GM19239 (cell line): ENCODE data around the gene PGM5.
A peak's percentile ranks its signal among the peaks of the same experiment; 100 is the strongest.
"Not testable (repeated sequence)": the region's sequence is repeated elsewhere in the genome, so short reads cannot be mapped to it uniquely, and the experiment has no call there.

Source experiments
- DNase-seq: peaks from one replicate; pipeline ENCODE4 v3.0.0; 2011; ENCODE audit warnings: low spot score; ENCODE audit not compliant: insufficient read length
- FAIRE-seq: peaks from 2 replicates; lab custom pipeline; 2011; peaks lifted over from hg19 to GRCh38; lab: Jason Lieb, UNC

PGM5 gene

GRCh38 chr9:68366933-68367547 is 10.6 kb downstream of the PGM5 start:
- FAIRE-seq, DNase-seq: not testable (repeated sequence)

DNA sequence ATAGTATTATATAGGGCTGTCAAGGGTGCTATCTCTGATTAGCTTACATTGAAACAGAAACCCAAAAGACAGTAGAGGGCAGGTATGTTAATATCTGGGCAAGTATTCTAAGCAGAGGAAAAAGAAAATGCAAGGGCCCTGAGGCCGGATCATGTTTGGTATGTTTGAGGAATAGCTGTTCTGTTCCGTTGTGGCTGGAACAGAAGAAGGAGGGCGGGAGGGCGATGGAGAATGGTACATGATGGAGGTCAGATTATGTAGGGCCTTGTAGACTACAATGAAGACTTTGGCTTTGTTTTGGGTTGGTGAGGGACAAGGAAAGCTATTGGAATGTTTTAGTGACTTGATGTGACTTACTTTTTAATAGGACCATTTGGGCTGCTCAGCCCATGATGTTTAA is 19.4 kb downstream of the PGM5 start:
- FAIRE-seq, DNase-seq: not testable (repeated sequence)

DNA sequence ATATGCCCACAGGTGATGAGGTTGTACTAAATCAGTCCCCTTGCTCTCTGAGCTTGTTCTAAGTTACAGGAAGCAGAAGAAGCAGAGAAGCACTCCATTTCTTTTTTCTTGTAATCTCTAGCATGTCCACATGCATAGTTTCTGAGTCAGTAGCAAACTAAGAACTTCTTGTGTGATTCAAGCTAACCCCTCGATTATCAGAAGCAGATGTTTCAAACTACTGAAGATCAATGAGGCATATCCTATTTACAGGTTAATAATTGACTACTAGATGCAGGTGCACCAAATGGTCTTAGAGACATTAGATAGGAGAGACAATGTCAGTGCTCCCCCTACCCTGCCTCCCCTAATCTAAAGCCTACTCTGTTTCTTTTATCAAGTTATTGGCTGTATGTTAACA is 21.3 kb downstream of the PGM5 start:
- not testable (repeated sequence) for DNase-seq, FAIRE-seq

DNA sequence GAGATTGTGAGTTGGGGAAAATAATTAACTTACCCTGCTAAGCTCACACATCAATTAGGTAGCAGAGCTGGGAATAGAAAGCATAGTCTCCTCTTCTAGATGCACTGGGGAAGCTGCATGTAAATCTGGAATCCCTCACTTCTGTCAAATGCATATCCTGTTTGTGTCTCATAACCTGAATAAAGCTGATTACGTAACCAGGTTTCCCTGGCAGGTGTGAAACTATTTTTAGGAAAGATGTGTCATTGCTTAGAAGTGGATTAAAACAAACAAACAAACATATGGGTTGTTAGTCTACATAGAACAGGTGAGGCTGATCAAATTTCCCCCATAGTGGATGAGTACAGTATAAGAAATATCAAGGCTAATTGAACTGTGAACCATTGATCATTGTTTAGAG is 27.5 kb downstream of the PGM5 start:
- DNase-seq, FAIRE-seq: not testable (repeated sequence)

DNA sequence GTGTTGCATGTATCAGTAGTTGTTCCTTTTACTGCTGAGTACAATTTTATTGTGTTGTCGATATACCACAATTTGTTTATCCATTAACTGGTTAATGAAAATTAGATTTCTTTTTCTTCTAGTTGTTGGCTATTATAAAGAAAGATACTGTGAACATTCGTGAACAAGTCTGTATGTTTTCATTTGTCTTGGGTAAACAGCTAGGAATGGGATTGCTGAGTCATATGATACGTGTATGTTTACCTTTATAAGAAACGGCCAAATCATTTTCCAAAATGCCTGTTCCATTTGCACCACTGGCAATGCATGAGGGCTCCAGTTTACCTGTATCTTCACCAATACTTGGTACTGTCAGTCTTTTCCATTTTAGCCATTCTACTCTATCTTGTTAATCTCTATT is 33.1 kb downstream of the PGM5 start:
- FAIRE-seq, DNase-seq: not testable (repeated sequence)

GRCh38 chr9:68390737-68391136 is 34.3 kb downstream of the PGM5 start:
- DNase-seq, FAIRE-seq: not testable (repeated sequence)

DNA sequence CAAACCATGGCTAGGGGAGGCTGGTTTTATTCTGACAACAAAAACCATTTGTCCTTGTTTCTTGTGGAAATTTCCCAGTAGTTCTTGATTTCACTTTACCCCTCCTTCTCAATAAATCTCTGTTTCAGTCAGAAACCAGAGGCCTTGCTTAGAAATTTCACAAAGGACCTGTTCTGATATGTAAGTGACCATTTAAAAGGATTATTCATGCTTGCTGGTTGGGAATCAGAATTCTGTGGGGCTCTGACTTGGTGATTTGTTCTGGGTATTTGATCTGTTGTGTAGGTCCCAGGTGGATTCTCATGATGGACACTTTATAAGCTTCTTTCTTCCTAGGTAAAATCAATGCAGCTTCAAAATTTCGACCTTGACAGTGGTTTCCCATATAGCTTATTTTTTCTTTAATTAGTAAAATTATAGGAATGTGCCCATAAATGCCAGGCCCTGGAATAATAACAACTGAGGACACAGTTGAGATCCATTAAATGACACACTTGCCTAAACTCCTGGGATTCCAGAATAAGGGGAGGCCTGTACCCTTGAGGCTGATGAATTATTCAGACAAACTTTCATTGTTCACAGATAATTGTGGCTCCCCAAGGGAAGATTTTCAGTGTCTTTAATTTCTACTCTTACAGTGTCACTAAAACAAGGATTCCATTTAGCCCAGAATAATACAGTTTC is 40.1 kb downstream of the PGM5 start:
- FAIRE-seq, DNase-seq: not testable (repeated sequence)

GRCh38 chr9:68397095-68397423 is 40.6 kb downstream of the PGM5 start:
- FAIRE-seq, DNase-seq: not testable (repeated sequence)

DNA sequence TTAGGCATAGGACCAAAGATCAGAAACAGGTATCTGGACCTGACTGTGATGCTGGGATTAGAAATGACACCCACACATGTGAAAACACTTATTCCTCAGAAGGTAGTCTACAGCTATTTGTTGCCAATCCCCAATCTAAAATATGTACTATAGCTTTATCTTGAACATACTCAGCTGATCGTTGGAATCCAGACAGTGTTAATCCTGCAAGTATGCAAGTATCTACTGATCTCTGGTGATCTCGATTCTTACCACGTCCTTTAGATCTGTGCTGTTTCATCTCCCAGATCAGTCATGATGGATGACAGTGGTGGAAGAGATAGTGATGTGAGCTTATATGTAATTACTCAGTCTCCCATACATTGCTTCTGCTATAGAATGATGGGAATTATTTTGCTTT is 41.4 kb downstream of the PGM5 start:
- not testable (repeated sequence) for DNase-seq, FAIRE-seq

DNA sequence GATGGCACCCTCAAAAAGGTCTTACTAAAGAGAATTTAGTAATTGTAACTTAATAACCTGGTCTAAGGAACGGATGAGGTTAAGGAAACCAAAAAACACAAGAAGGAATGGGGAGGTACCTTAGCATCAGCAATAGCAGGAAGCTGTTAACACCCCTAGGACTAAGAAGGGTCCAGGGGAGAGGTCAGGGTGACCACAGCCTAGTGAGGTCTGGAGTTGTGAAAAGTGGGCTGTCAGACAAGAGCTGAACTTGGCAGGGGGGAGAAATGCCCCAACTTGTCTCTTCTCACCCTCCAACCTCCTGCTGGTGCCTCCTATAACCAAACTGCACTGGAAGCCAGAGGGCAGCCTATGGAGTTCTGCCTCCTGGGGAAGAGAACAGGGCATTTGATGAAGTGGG is 41.9 kb downstream of the PGM5 start:
- FAIRE-seq, DNase-seq: not testable (repeated sequence)

- not testable (repeated sequence) for FAIRE-seq, DNase-seq
These were observed 48.2 kb downstream of the PGM5 start for GRCh38 chr9:68404421-68405185.

GRCh38 chr9:68411865-68412264 is 55.5 kb downstream of the PGM5 start:
- not testable (repeated sequence) for FAIRE-seq

GRCh38 chr9:68412754-68413153 is 56.3 kb downstream of the PGM5 start:
- not testable (repeated sequence) for FAIRE-seq, DNase-seq

More at GRCh38 chr9:68411865-68412264, 55.5 kb downstream of the PGM5 start:
- not testable (repeated sequence) for DNase-seq

DNA sequence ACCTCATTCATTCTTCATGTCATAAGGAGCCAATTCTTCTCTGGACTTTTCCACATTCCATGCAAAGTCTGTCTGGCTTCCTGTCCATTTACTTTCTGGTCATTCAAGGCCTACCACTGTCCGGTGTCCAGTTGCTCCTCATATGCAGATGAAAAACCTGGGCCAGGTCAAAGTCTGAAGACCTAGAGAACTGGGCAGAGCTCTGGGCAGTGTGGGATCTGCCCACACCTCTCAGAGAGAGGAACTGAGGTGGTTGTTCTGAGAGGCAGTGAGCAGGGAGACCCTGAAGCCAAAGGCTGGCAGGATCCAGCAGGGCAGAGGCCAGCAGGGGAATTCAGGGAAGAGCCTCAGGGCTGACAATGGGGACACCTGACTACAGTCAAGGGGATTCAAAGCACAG is 58.7 kb downstream of the PGM5 start:
- FAIRE-seq, DNase-seq: not testable (repeated sequence)

- peak; percentile 11 for FAIRE-seq
These were observed 60.6 kb downstream of the PGM5 start for GRCh38 chr9:68416936-68417564.

DNA sequence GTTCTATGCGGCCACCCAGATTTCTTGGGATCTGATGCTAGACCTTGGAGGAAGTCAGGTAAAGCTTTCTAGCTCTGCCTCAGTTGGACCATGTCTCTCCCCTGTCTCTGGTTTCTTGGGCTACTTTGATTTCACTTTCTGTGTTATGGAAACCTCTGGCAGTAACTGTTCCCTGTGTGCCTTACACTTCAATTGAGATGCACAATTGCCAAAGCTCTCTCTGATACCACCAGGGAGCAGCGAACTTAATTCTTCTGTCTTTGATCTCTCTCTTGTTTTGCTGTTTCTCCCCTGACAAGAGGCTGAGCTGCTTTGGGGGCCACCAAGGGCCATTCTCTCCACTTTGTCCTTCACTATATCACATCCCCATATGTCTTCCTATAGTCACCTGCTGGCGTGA is 61.4 kb downstream of the PGM5 start:
- no peak for FAIRE-seq
- no peak for DNase-seq

More at GRCh38 chr9:68416936-68417564, 60.6 kb downstream of the PGM5 start:
- DNase-seq: no peak

DNA sequence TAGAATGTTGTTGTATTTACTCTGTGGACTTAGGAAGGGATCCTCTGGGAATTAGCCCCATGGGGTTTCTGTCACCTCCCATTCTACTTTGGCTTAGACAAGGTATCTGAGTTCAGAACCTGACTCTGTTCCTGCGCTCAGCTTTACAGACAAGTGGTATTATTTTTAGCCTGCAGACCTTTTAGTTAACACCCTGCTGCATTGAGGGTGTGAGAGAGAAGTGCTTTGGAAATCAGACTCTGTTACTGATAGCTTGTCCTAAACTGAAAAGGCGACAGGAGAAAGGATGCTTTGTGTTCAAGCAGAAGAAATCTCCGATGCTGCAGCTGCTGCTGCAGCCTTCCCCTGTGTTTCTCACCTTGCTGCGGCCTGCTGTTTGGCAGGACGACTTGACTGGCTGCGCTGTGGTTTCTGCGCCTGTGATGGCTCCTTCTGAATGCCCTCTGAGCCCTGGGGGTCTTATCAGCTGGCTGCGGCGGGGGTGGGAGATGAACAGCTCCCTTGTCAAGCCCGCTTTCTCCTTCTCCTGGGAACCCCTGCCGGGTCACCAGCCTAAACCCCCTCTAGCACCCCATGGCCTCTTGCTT is 61.9 kb downstream of the PGM5 start:
- no peak for FAIRE-seq
- DNase-seq: no peak

DNA sequence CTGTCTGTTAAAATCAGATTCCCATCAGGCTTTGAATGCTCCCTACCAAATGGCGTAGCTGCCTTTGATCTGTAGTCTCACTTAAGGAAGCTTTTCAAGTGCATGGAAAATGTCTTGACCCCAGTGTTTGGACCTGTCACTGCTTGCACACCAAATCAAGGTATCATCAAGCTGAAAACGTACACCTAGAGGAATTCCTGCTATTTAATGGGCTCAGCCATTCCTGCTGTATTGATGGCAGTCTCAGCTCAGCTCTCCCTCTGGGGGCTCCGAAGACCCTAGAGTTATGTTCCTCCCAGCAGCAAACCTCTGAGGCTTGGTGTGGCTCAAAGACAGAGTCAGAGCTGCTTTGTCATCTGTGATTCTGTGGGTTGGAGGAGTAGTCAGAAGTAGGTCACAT is 63.5 kb downstream of the PGM5 start:
- FAIRE-seq: no peak
- DNase-seq: no peak

DNA sequence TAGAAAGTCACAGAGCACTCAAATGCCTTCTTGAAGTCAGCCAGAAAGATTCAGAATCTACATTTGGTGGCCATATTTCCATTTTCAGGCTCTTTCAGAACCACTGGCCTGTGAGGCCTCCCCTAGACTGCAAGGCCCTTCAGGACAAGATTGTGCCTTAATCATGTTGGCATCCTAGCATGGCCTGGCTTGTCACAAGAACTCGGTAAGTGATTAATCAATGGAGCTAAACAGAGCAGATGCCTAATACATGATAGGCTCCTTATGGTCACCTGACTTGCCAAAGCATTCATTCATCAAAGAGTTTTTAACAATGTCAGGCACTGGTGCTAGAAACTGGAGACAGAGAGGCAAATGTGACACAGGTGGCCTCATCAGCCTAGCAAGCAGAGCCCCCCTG is 70.3 kb downstream of the PGM5 start:
- DNase-seq: no peak
- no peak for FAIRE-seq
